Suppressor macrophage treated with lipopolysaccharide for 1 hour (primary cell): ENCODE data around the gene MSRB1.
"Not testable (repeated sequence)": the region's sequence is repeated elsewhere in the genome, so short reads cannot be mapped to it uniquely, and the experiment has no call there.

Experiments
- DNase-seq, 3 donors: peaks; one replicate each; pipeline ENCODE4 v3.0.0-alpha.2; 2020 to 2022

Gene MSRB1

DNA sequence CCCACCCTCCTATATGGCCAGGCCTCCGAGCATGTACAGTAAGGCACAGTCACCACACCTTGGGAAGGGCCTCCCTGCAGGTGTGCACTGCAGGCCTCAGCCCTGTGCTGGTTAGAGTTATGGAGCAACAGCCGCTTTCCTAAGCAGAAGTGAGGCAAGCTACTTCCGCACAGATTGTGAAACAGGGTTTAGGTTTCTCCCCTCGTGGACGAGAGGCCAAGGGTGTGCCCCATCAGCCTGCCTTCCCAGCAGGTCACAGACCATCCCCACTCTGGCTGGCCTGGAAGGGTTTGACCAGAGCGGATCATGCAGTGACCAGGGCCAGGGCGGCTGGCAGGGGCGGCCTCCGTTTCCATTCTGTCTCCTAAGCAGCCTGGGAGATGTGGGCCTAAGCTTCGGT lies 4.7 kb downstream of the MSRB1 start:
- DNase-seq = peak; percentile 81 to 84 (median 84)

DNA sequence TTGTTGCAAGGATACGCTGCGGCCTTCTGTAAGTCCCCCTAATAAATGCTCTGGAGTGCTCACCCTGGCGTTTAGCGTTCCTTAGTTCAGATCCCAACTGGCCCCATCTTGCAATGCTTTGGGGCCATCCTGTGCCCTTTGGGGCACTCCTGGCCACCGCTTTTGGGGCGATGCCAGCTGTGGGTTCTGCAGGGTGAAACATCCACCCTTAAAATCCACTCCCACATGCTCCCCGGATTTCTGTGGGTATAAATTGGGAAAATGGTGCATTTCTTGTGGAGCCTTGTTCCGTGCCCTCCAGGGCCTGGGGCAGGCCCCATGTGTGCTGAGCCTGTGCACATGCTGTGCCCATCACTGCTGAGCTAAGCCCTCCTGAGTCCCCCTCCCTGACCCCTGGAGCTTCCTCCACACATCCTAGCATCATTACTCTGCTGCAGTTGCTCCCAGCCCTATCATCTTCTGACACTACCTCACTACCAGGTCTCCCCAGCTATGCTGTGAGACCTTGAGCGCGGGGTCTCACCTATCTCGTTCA lies 6.0 kb downstream of the MSRB1 start:
- no peak for DNase-seq

DNA sequence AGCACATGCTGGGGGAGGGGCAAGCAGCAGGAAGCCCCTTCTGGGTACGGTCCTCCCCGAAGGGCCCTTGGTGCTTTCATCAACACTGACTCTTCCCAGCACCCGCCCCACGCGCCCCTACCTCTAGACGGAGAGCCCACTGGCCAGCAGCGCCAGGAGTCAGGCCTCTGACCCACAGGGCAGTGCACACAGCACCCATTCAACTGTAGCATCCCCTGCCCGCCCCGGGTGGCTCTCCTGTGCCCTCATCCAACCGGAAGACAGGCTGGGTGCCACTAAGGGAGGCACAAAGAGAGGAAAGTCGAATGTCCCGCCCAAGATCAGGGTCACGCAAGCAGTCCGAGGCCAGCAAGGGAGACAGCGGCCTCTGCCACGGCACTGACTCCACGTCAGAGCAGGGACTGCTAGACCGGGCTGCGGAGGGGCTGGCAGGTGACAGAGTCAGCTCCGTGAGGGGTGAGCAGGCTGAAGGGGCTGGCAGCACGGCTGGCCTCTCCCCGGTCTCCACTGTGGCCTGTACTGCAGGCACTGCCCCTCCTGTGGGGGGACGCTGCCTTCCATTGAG lies 9.8 kb downstream of the MSRB1 start:
- no peak for DNase-seq

DNA sequence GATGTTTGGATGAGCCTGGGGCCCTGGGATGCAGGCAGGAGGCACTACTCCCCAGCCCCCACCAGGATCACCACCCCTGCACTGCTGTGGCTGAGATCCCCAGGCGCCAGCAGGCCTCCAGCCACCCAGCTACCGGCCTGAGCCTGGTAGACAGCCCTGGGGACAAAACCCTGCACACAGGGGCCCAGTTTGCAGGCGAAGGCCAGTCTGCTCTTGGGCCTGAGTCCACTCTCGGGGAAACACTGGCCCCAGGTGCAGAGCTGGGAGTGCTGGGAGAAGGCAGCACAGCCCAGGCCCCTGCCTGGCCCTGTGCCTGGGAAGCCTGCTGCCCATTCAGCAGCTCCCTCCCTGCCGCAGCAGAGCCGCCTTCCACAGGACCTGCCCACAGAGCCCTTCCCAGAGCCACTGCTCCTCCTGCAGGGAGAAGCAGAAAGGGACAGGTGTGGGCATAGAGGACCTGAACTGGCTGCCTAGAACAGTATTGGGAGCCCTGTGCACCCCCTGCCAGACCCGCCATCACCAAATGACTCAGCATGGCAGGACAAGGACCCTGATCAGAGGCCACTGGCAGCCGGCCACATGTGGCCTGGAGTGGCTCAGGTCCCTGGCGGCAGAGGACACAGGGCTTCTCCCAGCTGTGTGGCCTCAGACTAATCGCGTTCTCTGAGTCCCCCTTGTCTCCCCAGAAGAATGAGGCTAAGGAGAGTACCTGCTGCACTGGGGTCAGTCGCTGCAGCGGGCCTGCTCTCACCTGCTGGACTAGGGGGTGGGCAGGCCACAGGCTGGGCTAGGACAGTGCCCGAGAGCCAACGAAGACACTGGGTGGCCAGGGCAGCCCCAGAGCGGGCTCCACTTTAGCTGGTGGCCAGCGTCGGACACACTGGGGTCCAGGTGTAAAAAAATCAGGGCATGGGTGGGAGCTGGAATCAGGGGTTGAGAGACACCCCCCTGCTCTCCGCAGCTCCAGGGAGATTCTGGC lies 10.7 kb downstream of the MSRB1 start:
- no peak for DNase-seq

DNA sequence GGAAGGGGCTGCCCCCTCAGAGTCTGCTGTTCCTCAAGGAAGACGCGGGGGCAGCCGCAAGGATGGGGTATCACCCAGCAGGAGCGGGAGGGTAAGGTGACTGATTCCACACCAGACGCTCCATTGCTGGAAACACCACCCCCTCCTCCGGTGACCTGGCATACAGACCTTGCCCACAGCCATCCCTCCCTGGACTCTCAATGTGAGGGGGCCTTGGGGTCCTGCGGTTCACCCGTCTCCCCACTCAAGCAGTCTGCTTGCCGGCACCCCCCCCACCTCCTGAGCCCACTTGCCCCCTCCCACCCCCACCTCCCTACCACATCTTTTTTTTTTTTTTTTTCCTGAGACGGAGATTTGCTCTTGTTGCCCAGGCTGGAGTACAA lies 12.7 kb downstream of the MSRB1 start:
- DNase-seq = no peak

DNA sequence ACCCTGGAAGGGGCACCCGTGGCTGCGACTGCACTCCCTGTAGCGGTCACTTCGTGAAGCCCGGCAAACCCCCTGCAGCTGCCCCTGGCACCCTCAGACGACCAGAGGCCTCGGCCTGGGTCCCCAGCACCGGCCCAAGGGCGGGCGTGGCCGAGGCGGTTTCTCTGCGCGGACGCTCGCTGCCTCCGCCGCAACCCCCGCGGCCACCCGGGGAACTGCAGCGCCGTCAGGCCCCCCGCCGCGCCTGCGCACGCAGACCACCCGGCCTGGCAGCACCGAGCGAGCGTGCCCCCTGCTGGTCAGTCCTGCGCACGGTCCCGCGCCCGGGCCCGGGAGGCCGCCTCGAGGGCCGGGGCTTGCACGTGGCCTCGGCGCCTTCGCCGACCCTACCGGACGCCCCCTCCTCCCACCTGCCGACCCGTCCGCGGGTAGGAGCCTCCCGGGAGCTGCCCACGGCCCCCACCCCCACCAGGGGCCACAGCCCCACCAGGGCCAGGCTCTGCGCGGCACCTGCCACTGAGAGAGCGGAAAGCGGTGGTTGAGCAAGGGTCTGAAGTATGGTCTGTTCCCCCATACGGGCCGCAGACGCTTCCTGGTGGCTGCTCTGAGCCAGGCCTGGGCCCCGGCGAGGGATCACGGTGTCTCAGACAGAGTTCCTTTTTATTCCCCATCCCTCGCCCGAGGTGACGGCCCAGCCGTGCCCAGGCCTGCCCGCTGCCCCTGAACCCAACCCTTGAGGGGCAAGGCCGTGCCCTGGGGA lies 13.2 kb downstream of the MSRB1 start:
- DNase-seq = peak; percentile 90 to 97 (median 96)

DNA sequence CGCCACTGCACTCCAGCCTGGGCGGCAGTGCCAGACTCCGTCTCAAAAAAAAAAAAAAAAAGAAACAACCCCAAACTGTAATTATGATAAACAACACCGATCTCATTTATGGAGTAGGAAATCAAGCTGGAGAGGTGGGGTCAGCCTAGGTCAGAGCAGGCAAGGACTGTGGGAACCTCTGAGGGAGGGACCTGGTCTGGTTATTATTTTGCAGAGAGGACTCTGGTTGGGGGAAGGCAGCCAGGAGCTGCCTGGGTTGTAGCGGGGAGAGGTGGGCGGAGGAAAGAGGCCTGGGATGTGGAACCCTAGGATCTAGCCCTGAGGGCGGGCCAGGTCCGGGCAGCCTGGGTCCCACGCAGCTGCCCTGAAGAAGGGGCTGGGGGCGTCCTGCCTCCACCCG lies 13.9 kb downstream of the MSRB1 start:
- peak; percentile 13 to 39 (median 27) for DNase-seq

DNA sequence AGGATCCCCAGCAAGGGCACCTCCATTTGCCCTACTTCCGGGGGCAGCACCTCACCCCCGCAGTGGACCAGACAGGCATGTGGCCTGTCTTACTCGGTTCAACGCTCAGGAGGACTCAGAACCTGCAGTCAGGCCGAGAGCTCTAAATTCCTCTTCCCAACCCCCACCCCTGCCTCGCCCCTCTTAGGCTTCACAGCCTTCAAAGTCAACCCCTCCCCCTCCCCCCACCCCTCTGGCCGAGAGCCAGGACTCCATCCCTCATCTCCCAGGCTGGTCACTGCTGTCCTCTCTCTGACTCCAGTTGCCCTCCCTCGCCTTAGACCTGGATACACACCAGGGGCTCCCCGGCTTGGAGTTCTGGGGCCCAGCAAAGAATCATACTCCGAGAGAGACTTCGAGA lies 16.7 kb downstream of the MSRB1 start:
- DNase-seq = no peak

DNA sequence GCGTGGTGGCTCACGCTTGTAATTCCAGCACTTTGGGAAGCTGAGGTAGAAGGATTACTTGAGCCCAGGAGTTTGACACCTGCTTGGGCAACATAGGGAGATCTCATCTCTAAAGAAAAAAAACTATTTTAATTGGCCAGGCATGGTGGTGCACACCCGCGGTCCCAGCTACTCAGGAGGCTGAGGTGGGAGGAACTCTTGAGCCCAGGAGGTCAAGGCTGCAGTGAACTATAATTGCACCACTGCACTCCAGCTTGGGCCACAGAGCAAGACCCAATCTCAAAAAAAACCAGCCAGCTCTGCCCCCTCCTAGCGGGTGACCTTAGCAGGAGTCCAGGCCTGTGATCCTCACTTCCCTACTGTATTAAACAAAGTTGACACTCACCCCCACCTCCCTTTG lies 18.9 kb downstream of the MSRB1 start:
- no peak for DNase-seq

DNA sequence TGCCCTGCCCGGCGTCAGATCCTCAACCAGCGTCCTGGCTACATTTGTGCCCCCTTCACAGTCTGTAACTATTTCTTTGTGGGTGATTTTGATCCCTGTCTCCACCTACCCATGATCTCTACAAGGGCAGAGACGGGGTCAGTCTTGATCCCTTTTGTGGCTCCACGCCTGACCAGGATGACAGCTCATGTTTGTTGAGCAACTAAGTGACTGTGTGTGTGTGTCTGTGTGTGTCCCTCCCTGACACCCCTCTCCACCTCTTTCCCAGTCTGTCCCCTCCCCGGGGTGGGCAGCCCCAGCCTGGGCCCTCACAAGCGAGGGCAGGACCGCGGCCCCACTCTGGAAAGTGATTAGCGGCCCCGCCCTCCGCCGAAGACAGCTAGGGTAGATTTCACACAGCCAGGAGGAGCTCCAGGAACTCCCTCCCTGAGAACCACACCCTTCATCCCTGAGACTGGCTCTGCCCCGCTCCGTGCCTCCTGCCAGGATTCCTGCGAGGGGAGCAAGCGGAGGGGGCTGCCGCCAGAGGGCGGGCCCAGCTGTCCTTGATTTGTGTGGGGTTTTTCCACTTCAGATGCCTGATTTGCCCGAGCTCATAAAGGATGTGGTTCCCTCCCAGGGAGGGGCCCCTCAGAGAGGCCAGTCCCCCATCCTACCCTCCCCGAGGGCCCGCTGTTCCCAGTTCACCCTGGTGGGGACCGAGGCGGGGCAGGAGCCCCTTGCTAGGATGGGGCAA lies 19.5 kb downstream of the MSRB1 start:
- peak in 2 of 3 donors; percentile 27 to 39 for DNase-seq

DNA sequence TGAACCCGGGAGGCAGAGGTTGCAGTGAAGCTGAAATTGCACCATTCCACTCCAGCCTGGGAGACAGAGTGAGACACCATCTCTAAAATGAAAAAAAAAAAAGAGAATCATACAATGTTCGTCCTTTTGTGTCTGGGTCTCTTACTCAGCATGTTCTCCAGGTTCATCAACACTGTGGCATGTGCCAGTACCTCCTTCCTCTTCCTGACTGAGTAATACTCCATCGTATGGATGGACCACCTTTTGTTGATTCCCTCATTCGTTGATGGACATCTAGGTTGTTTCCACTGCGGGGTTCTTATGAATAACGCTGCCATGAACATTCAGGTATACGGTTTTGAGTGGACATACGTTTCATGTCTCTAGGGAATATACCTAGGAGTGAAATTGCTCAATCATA lies 20.6 kb downstream of the MSRB1 start:
- no peak for DNase-seq

DNA sequence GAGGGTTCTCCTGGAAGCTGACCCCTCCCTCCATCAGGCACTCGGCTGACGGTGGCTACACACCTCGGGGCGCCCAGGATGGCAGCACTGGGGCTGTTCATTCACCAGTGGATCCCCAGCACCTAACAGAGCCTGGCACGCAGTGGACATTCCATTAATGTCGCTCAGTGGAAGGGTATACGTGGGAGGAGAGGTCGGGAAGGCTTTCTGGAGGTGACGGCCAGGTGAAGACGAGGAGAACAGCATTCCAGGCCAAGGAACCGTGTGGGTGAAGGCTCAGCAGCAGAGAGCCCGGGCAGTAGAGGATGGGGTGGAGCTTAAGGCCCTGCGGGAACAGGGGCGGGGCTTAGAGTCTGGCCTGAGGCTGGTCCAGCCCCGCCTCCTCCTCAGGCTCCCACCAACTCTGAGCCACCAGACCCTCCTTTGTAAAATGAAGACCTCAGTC lies 22.2 kb downstream of the MSRB1 start:
- DNase-seq = peak in 2 of 3 donors; percentile 42 to 49

DNA sequence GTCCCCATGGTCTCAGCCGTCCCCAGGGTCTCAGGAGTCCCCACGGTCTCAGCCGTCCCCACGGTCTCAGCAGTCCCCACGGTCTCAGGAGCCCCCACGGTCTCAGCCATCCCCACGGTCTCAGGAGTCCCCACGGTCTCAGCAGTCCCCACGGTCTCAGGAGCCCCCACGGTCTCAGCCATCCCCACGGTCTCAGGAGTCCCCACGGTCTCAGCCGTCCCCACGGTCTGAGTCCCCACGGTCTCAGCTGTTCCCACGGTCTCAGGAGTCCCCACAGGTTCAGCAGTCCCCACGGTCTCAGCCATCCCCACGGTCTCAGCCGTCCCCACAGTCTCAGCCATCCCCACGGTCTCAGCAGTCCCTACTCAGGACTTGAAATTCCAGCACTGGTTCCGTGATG lies 22.9 kb downstream of the MSRB1 start:
- DNase-seq = not testable (repeated sequence)

DNA sequence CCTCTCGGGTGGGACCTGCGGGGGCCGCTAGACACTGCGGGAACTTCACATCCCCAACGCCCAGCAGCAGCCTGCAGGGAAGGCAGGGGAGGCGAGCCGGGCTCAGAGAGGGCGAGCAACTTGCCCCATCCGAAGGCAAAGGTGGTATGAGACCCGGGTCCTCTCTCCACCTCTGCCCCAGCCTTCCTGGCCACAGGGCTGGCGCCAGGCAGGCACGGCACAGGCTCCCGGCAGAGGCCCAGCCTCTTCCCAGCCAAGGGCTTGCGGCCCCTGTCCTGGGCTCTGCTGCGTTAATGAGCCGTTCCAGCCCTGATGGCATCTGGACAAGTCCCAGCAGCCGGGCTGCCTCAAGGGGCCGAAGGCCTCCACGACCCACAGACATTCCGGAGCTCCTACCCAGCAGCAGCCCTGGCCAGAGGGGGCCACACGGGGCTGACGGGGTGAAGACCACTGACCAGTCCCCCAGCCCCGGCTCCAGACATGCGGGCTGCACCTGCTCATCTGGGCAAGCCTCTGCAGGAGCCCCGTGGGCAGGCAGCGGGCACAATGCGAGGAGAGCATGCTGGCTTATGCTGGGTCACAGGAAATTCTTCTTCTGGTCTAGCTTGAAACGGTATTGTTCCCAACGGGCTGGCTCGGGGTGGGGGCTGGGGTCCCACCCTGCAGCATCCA lies 23.5 kb downstream of the MSRB1 start:
- DNase-seq = no peak

DNA sequence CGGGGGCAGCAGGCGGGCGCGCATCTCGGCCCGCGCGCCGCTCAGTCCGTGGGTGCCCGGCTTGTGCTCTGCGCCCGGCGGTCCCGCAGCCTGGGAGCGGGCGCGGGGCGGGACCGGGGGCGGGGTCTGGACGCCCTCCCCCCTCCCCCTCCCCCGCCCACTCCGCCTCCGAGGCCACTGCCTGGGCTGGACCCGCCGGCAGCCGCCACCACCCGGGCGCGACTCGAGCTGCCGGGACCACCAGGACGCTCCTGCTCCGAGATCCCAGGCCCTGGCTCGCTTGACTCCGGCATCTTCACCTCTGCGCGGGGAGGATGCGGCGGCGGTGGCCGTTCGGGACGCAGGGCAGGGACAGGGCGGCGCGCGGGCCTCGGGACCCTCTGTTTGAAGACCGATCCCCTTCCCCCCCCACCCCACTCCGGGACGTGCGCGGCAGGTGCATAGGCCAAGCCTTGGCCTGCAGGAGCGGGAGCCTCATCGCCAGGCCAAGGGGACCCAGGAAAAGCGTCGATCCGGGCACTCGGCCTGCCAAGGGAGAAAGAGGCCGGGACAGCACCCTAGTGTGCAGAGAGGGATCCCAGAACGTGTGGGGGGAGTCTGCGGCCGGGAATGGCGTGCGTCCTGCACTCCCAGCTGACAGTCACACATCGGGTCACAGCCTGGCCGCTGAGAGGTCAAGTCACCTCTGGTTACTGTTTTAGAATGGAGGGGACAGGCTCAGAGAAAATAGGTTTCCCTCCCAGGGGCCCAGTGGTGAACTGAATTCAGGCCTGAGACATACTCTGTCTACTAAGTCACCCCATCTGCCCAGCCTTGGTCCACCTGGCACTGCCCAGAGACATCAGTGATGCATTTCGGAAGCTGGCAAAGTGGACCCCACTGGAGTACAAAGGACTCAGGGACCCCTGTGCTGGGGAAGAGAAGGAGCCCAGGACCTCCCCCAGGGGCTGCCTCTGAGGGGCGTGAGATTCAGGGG lies 24.4 kb downstream of the MSRB1 start, which contains the start of gene HS3ST6:
Gene HS3ST6, minus strand, starts transcription at position 65 of the 976 bp plus-strand sequence. CDS start 92 bp downstream, outside the sequence.
- DNase-seq = no peak

DNA sequence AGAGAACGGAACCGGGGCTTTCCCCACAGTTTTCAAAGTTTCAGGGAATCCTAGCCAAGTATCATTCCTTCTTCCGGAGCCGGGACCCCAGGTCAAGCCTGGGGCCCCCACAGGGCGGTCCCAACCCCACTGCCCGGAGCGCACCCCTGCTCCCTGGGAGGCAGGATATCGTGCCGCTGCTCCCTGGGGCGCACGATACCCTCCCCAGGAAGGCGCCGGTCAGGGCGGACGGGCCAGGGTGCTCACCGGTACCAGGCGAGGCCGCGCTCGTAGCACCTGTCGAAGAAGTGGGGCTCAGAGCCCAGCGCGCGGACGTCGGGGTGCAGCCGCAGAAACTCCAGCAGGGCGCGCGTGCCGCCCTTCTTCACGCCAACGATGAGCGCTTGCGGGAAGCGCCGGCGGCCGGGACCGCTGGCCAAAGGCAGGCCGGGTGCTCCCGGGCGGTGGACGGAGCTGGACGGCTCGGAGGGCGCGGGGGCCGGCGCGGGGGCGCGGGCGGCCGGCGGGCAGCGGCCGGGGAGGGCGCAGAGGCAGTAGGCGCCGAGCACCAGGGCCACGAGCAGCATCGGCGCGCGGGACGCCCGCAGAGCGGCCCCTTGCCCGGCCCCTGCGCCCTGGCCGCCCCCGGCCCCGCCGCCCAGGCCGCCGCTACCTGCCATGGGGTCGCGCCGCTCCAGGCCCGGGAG lies 25.2 kb downstream of the MSRB1 start:
- DNase-seq = no peak

DNA sequence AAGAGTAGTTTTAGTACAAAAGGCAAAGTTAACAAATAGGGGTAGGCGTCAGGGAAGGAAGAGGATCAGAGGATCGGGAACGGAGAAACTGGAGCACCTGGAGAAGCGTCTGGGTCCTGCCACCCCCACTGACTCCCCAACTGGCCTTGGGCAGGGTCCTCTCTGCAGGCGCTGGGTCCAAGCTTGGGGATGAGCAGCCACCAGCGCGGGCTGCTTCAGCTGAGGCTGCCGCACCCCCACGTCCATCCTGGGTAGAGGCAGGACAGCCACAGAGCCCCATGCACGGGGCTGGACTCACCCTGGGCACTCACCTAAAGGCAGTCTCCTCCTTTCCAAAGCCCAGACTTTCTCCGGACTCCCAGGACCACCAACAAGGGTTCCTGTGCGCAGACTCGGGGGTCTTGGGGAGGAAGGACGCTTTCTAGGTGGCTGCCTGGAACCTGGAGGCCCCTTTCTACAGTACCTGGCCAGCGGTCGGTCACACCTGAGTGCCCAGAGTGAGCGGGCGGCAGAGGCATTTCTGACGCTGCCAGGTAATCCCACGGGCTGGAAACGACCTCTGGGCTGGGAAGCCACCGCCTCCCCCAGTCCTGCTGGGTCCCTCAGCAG lies 25.8 kb downstream of the MSRB1 start:
- DNase-seq = no peak

DNA sequence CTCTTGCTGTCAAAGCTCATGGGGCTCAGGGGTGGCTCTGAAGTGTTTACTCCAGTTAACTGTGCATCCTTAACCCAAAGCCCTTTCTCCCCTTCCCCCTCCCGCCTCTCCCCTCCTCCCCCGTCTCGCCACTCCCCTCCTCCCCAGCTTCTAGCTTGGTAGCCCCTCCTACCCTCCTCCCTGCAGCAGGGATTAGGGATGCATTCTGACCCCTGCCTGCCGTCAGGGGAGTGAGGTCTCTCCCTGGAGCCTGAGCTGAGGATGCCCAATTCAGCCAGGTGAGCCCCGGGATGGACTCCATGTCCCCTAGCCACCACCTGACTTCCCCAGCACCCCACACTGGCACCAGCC lies 26.4 kb downstream of the MSRB1 start:
- no peak for DNase-seq
